A549 (cell line): Measurements from ENCODE around the gene INPP5A.

Experiments
- BHLHE40 ChIP-seq: IDR thresholded peaks from 2 replicates; pipeline ENCODE4 v1.6.1; 2012; ENCODE audit warnings: low read depth, low read length, inconsistent platforms
- CTCF ChIP-seq: fragments of >200 bp; sonication (Bioruptor Twin); formaldehyde crosslinking; IDR thresholded peaks from 3 replicates; pipeline ENCODE4 v1.5.1; 2016
- EP300 ChIP-seq, 2 experiments: fragments of >200 bp; sonication (Bioruptor Twin); formaldehyde crosslinking; IDR thresholded peaks; 2 replicates in 1 of 2; 3 replicates in 1 of 2; pipeline ENCODE4 v1.6.1; 2016 to 2017
- ESRRA ChIP-seq: fragments of 150-350 bp; IDR thresholded peaks from 2 replicates; pipeline ENCODE4 v1.6.1; 2014; ENCODE audit warnings: mild to moderate bottlenecking, low read length, borderline replicate concordance
- JUN ChIP-seq, 2 experiments: fragments of >200 bp; sonication (Bioruptor Twin); formaldehyde crosslinking; IDR thresholded peaks; 2 replicates in 1 of 2; 3 replicates in 1 of 2; pipeline ENCODE4 v1.6.1; 2016 to 2017
- JUNB ChIP-seq: fragments of >200 bp; sonication (Bioruptor Twin); formaldehyde crosslinking; IDR thresholded peaks from 2 replicates; pipeline ENCODE4 v1.6.1; 2016
- MAFK ChIP-seq: fragments of 450-650 bp; IDR thresholded peaks from 2 replicates; pipeline ENCODE4 v1.6.1; 2014; ENCODE audit not compliant: partially characterized antibody
- MYC ChIP-seq: IDR thresholded peaks from 2 replicates; pipeline ENCODE4 v1.6.1; 2012; ENCODE audit warnings: mild to moderate bottlenecking, inconsistent platforms, low read length, improper control_type of control experiment, borderline replicate concordance
- POLR2A ChIP-seq: IDR thresholded peaks from 2 replicates; pipeline ENCODE4 v1.6.1; 2012; ENCODE audit warnings: mild to moderate bottlenecking, low read length
- POLR2AphosphoS2 ChIP-seq: conservative IDR thresholded peaks from 2 replicates; pipeline ENCODE4 v1.6.1; 2012; ENCODE audit warnings: low read length, improper control_type of control experiment, inconsistent platforms
- RAD21 ChIP-seq, 2 experiments: fragments of >200 bp in 1 of 2; sonication (Bioruptor Twin) in 1 of 2; formaldehyde crosslinking in 1 of 2; IDR thresholded peaks in 1 of 2; conservative IDR thresholded peaks in 1 of 2; 2 replicates in 1 of 2; 3 replicates in 1 of 2; pipeline ENCODE4 v1.6.1; 2012 to 2018; ENCODE audit warnings: inconsistent platforms in 1 of 2
- RFX5 ChIP-seq: fragments of 450-650 bp; IDR thresholded peaks from 2 replicates; pipeline ENCODE4 v1.7.1; 2014; ENCODE audit warnings: antibody characterized with exemption, mild to moderate bottlenecking, moderate library complexity
- USF2 ChIP-seq: fragments of 450-650 bp; IDR thresholded peaks from 2 replicates; pipeline ENCODE4 v1.6.1; 2014; ENCODE audit warnings: antibody characterized with exemption

- no peak for TF ChIP-seq CTCF
- no peak for TF ChIP-seq JUN (IDR thresholded peaks at IDR 0.05)
- no peak for TF ChIP-seq ESRRA
- no peak for TF ChIP-seq MYC
- no peak for TF ChIP-seq RAD21 (conservative IDR thresholded peaks at IDR 0.05 in 1 of 2, IDR thresholded peaks at IDR 0.05 in 1 of 2)
- no peak for TF ChIP-seq USF2
- TF ChIP-seq POLR2A = no peak
- no peak for TF ChIP-seq RFX5
- no peak for TF ChIP-seq EP300 (IDR thresholded peaks at IDR 0.05)
- TF ChIP-seq MAFK = no peak
- TF ChIP-seq BHLHE40 = no peak
- TF ChIP-seq JUNB = no peak
- TF ChIP-seq POLR2AphosphoS2 = no peak
Observed at GRCh38 chr10:132653721-132654120, 116.1 kb downstream of the INPP5A start.
